Amniotic stem cell (primary cell): ENCODE measurements around the gene LRRN4CL.
"Not testable (repeated sequence)": the region's sequence is repeated elsewhere in the genome, so short reads cannot be mapped to it uniquely, and the experiment has no call there.

Experiments used
- DNase-seq: peaks from one replicate; lab custom pipeline; 2025; lab: John Stamatoyannopoulos, UW

Gene LRRN4CL

GRCh38 chr11:62676698-62677097 lies 12.6 kb downstream of the LRRN4CL start:
- DNase-seq = no peak

GRCh38 chr11:62675415-62675814 lies 13.9 kb downstream of the LRRN4CL start:
- DNase-seq = not testable (repeated sequence)

GRCh38 chr11:62673196-62673525 lies 16.2 kb downstream of the LRRN4CL start:
- DNase-seq = no peak

GRCh38 chr11:62671608-62672389 lies 17.5 kb downstream of the LRRN4CL start, which contains the start of the genes LBHD1 and UQCC3:
Gene LBHD1 (minus strand): TSS chr11:62672267. CDS start chr11:62670031, 2,236 bp downstream.
Gene UQCC3 (plus strand): TSS chr11:62671673. CDS start chr11:62671746, 73 bp downstream.
- DNase-seq = peak; percentile 44

DNA sequence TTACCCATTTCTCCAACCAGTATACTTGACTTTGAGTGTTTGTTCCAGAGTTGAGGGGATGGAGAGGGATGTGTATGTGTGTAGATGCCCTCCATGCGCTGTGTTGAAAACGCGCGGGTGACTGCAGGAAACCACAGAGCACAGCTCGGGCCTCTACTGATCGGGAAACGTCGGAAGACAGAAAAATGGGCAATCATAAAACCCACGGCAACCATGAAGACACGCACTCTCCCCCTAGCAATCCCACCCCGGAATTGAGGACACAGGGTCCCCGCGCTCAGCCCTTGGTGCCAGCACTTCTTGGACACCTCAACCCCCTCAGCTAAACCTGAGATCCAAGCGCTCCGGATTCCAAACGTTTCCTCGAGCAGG lies 18.1 kb downstream of the LRRN4CL start:
- no peak for DNase-seq

- DNase-seq = no peak
These were observed 19.7 kb downstream of the LRRN4CL start for GRCh38 chr11:62669420-62670161.

- no peak for DNase-seq
These were observed 21.9 kb downstream of the LRRN4CL start for GRCh38 chr11:62667460-62667859.

- no peak for DNase-seq
These were observed 22.9 kb downstream of the LRRN4CL start for GRCh38 chr11:62666259-62666926.

GRCh38 chr11:62665599-62666258 lies 23.6 kb downstream of the LRRN4CL start:
- DNase-seq = no peak

DNA sequence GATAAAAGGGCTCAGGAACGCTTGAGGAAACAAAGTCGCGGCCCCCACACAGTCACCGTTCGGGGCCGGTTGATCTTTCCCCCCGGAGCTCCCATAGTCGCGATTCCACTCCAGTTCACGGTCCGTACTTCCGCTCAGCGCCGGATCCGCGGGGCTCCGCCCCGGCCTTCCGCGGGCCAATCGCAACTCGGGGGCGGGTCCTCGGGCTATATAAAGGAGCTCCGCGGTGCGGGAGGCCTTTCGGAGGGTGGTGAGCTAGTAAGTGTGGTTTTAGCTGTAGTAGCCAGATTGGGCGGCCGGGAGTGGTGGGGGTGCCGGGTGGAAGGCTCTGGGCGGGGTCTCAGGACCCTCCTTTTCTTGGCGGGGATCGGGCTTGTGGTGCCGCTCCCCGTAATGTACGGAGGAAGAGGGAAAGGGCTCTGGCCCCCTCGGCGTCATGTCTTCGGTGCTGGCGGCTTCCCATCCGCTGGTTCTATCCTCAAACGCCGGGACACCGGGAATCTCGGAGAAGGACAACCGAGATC lies 24.2 kb downstream of the LRRN4CL start, which contains the start of the genes C11orf98 and CSKMT:
TSS of gene C11orf98 (minus strand) at position 136 of the 524 bp plus-strand sequence. CDS start at position 95, 41 bp downstream.
TSS of gene CSKMT (plus strand) at position 238 of the 524 bp plus-strand sequence. CDS start 568 bp downstream, outside the sequence.
- peak; percentile 87 for DNase-seq

DNA sequence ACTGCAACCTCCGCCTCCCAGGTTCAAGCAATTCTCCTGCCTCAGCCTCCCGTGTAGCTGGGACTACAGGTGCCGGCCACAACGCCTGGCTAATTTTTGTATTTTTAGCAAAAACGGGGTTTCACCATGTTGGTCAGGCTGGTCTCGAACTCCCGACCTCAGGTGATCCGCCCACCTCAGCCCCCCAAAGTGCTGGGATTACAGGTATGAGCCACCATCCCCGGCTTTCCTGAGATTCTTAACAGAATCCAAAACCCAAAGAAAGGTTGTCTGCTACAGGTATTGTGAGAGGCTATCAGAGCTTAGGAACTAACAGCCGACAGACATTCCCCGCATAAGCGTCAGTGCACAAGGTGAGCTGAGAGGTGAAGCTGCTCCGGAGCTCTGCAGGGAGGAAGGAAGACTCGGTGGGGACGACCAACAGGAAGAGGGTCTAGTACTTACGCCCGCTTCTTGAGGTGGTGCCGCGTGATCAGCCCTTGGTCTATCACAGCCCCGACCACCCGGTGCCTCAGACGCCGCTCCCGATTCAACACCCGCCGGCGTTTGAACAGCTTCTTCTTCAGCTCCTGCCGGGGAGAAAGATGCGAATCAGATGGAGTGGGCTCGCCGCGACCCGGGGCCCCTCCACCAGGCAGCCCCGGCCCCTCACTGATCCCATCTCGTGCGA lies 24.8 kb downstream of the LRRN4CL start:
- DNase-seq = peak; percentile 66

DNA sequence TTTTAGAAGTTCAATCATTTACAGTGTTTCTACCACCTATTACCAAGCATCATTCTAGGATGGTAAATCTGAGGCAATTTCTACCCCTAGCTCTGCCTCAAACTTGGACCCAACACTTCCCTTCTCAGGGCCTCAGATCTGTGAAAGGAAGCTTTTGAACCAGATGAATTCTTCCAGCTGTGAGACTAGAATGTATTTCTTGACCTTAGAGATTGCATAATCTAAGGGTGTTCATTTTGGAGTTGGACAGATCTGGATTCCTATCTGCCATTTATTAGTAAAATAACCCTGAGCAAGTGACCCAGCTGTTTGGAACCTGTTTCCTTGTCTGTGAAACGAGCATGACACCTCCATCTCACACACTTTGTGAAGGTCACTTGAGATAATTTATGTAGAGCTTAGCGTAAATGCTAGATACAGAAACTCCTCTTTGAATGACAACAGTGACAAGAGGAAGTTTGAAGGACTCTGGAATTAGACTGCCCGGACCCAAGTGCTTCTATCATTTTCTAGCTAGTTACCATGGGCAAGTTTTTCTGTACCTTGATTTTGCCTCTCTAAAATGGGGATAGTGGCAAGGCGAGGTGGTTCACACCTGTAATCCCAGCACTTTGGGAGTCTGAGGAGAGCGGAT lies 32.4 kb downstream of the LRRN4CL start:
- DNase-seq = no peak

- no peak for DNase-seq
These were observed 35.0 kb downstream of the LRRN4CL start for GRCh38 chr11:62654297-62654696.

GRCh38 chr11:62652161-62653006 lies 36.9 kb downstream of the LRRN4CL start:
- DNase-seq = no peak

DNA sequence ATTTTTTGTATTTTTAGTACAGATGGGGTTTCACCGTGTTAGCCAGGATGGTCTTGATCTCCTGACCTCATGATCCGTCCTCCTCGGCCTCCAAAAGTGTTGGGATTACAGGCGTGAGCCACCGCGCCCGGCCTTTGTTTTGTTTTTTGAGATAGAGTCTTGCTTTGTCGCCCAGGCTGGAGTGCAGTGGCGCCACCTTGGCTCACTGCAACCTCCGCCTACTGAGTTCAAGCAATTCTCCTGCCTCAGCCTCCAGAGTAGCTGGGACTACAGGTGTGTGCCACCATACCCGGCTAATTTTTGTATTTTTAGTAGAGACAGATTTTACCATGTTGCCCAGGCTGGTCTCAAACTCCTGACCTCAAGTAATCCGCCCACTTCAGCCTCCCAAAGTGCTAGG lies 39.0 kb downstream of the LRRN4CL start:
- not testable (repeated sequence) for DNase-seq

GRCh38 chr11:62649486-62649885 lies 39.8 kb downstream of the LRRN4CL start:
- DNase-seq = no peak

DNA sequence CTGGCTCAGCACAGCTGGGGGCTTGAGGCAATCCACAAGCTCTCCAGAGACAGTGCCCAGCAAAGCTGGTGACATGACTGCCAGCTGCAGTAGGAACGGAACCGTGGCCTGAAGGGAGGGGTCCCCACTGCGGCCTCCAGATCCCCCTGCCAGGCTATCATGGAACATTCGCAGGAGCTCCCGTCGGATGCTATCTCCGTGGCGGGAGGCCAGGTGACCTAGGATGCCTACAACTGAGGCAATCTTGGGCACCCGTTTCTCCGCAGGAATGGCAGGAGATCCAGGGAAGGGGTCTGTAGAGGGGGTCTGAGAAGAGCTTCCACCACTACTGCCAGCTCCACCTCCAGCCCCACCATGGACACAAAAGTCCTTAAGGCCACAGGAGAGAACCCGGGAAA lies 40.4 kb downstream of the LRRN4CL start:
- DNase-seq = no peak

DNA sequence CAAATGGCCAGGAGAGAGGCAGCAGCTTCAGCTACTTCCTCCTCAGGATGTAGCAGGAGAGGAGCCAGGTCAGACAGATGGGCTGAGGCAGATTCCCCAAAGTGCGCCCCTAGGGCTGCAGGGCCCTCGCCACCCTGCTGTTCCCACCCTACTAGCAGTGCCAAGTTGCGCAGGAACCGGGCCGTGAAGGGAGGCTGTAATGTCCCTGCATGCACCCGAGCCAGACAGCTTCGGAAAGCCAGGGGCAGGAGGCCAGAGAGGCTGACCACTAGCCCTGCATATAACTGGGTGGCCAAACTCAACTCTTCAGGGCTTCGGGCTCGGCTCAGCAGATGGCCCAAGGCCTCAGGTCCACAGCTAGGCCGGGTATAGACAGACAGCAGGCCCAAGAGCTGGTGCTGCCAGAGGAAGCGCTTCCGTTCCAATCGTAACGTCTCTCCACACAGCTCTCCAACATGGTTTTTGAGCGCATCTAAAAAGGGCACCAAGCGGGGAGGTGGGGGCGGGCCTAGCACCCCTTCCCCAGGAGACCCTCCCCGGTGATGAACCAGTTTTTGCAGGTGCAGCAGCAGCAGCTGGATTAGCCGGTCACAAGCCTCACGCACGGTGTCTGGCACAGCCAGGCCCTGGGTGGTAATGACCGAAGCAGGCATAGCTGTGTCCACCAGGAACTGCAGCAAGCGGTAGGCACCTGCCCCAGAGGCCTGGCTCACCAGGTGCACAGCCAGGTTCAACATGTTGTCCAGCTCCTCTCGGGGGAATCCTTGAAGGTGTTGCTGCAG lies 41.0 kb downstream of the LRRN4CL start:
- no peak for DNase-seq

DNA sequence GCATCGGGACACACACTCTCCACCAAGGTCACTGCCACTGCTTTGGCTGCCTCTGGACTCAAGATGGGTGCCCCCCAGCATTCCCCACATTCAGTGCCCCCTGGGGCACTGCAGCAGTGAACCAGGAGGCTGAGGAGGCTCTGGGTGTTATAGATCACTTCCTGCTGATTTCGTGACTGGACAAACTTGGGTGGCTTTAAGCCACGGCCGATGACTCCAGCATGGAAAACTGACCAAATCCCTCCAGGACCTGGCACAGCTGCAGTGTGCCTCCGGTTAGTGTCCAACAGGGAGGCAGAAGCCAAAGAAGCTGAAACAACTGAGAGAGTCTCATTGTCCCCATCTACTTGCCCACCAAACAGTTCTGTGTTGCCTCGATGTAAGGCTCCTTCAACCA lies 41.7 kb downstream of the LRRN4CL start:
- DNase-seq = no peak
